CD4-positive, alpha-beta T cell treated with Interleukin-10 for 1 hour (primary cell): ENCODE data around the gene RAB34.
A peak's percentile ranks its signal among the peaks of the same experiment; 100 is the strongest.
"Not testable (repeated sequence)": the region's sequence is repeated elsewhere in the genome, so short reads cannot be mapped to it uniquely, and the experiment has no call there.

ENCODE experiments used
- DNase-seq: peaks from one replicate; pipeline ENCODE4 v3.0.0-alpha.2; 2020

RAB34 gene

GRCh38 chr17:28726627-28727491 is 9.2 kb upstream of the RAB34 start:
- DNase-seq, result peak; percentile 93

- DNase-seq, result peak; percentile 72
These were observed 8.6 kb upstream of the RAB34 start, which contains the start of gene TLCD1 for GRCh38 chr17:28726226-28726626. TLCD1 (minus strand) TSS chr17:28726233; CDS start chr17:28726097, 136 bp downstream.

DNA sequence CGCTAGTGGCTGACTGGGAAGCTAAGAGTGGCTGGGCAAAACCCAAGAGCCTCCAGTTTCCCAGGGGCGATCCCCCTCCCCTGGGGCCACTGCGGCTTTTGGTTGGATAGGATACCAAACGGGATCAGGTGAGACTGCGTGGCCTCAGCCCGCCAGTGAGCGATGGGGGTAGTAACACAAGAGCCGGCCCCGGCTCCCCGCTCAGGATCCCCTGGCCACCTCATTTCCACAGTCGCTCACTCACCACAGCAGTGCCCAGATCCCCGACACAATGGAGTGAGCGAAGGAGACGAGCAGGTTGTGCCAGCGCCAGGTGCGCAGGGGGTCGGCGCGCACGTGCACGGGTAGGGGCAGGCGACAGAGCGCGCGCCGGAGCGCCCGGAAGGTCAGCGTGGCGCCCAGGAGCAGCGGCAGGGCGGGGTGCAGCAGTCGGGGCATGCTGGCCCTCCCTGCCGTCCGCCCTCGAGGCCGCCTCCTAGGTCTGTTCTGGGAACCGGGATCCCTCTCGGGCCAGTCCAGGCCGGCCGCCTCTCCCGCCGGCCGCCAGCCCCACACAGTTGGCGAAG is 8.1 kb upstream of the RAB34 start:
- no peak for DNase-seq

DNA sequence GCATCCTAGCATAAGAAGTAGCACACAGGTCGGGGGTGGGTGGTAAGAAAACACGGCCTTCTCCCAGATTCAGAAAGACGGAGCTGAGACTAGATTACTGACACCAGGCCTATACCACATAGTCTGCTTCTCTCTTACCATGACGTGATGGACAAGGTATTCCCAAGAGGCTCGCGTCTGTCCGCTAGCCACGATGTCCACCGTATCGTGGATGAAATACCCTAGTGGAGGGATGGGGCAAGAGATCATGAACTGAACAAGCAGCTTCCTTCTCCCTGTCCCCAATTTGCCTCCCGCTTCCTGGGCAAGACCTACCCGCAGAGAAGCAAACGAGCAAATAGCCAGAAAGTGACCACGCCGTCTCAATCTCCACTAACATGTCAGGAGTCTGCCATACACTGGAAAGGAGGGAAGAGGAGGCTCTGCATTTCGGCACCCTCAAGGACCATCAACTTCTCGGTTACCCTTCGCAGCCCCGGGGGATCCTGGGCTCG is 7.5 kb upstream of the RAB34 start:
- no peak for DNase-seq

GRCh38 chr17:28724500-28725165 is 7.0 kb upstream of the RAB34 start:
- no peak for DNase-seq

GRCh38 chr17:28723836-28724499 is 6.3 kb upstream of the RAB34 start:
- DNase-seq, result not testable (repeated sequence)

DNA sequence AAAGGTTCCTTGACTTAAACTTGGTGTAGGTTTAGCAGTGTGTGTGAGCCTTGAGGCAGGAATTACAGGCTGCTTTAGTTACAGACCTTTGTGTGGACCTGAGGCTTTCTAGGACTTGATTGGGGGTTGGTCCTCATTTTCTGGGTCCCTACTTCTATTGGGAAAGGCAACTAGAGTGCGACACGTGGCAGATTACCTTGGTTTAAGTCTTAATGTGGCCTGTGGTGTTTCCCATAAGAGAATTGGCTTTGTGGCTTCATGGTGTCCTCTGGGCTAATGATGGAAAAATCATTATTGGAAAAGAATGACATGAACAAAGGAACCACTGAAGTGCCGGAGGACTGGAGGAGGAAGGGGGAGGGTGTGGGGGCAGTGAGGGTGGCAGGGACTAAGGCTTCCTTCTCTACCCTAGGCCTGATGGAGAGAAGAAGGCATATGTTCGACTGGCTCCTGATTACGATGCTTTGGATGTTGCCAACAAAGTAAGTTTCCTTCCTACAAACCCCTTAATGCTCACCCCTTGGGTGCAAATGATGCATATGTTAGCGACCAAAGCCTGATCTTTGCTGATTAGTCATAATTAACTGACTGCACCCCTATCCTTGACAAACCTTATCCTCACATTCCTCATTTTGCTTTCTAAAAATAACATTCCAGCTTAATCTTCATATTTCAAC is 5.6 kb upstream of the RAB34 start:
- no peak for DNase-seq

- no peak for DNase-seq
These were observed 4.9 kb upstream of the RAB34 start for GRCh38 chr17:28722417-28723158.

DNA sequence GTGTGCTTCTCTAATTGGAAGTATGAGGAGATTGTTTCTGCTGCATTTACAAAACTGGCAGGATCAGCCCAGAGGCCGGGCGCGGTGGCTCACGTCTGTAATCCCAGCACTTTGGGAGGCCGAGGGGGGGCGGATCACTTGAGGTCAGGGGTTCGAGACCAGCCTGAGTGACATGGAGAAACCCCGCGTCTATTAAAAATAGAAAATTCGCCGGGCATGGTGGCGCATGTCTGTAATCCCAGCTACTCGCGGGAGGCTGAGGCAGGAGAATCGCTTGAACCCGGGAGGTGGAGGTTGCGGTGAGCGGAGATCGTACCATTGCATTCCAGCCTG is 3.3 kb upstream of the RAB34 start:
- DNase-seq, result not testable (repeated sequence)

DNA sequence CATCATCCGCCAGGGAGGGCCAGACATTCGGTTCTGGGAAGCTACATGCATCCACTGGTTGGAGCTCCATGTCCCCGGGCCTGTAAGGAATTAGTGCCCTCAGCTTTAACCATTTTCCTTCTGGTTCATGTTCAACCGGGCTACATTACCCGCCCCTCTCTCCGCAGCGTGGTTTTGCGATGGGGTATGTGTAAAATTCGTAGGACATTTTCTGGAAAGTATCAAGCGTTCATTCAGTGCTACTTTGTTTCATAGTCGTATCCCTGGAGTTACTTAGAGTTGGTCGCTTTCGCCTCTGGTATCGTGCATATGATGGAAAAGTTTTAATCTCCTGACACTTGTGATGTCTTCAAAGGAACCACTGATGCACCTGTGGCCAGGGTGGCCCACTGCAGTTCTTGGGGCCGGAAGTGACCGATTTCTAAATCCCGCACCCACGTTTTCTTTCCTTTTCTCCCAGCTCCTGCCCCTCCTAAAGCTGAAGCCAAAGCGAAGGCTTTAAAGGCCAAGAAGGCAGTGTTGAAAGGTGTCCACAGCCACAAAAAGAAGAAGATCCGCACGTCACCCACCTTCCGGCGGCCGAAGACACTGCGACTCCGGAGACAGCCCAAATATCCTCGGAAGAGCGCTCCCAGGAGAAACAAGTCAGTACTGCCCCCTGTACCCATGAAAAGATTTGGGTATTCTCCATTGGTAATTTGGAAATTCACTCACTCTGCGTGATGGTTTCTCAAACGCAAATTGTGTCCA is 2.8 kb upstream of the RAB34 start:
- peak; percentile 46 for DNase-seq

DNA sequence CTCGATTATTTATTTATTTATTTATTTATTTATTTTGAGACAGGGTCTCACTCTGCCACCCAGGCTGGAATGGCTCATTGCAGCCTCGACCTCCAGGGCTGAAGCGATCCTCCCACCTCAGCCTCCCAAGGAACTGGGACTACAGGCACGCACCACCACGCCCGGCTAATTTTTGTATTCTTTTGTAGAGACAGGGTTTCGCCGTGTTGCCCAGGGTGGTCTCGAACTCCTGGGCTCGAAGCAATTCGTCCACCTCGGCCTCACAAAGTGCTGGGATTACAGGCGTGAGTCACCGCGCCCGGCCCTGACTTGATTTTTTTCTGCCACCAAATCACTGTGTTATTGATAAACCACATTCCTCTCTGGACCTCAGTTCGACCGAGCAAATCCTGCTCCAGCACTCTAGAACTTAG is 1.4 kb upstream of the RAB34 start:
- DNase-seq, result no peak

GRCh38 chr17:28718333-28719020 is 809 bp upstream of the RAB34 start:
- DNase-seq, result no peak

GRCh38 chr17:28716740-28717577 is 709 bp downstream of the RAB34 start:
- no peak for DNase-seq

DNA sequence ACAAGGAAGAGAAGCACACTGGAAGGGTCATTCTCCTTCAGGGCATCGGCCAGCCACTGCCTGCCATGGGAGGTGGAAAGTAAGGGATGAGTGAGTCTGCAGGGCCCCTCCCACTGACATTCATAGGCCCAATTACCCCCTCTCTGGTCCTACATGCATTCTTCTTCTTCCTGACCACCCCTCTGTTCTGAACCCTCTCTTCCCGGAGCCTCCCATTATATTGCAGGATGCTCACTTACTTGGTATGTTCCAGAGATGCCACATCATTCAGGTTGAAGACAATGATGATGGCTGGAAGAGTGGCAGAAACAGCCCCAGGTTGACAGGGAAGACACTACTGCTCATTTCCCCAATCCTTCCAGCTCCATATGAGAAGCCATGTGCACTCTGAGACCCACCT is 2.5 kb downstream of the RAB34 start:
- no peak for DNase-seq

DNA sequence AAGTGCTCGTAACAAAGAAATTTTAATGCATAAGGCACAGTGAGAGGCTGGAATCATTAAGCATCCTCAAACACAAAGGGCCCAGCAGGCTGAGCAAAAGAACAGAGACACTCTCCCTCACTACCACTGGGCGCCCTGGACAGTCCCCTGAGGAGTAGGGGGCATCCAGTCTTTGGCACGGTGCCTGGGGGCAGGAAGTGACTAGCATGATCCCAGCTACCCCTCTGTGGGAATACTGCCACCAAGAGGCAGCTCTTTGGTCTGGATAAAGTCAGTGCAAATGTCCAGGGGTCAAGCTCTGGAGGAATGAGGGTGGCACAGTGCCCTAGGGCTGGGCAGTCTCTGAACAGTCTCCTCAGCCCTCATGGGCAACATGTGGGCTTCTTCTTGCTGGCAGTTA is 3.4 kb downstream of the RAB34 start:
- DNase-seq, result no peak

DNA sequence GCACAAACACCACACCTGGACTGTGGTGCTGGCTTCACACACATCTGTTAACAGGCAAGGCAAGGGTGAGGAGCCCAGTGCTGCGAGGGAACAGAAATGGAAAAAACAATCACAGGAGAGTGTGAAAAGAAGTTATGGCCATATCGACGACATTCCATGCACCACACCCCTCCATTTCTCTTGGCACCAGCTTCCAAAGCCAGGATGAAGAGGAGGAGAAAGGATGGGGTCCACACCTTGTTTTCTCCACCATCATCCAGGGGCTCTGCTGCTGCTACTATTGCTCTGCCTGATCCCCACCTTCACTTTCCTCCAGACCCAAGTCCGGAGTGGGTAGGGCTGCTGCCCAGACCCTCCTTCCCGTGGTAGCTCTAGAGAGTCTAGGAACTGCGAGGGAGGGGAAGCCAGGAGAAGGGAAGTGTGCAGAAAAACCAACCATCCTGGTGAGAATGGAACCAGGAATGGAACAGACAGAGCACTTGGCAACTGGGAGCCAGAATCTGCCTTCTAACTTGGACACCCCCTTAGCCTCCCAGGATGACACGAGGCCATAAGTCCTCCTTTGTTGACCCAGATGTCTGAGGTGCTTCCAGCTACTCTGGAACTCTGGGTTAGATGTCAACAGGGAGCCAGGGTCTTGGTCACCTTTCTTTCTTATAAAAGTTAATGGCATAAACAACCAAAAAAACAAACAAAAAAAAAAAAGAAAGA is 4.8 kb downstream of the RAB34 start:
- DNase-seq, result no peak

- peak; percentile 79 for DNase-seq
These were observed 5.5 kb downstream of the RAB34 start for GRCh38 chr17:28712032-28712704.

DNA sequence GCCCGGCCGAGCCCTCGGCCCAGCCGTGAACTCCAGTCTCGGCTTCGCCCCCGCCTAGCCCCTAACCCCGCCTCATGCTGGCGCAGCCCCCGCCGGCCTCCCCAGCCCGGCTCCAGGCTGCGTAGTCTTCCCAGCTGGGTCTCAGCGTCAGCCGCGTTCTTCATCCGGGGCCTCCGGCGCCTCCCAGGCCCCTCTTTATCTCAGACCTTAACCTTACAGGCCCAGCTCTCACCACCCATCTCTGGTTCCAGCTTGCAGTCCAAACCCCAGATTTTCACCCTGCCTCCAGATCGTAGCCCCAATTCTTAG is 6.0 kb downstream of the RAB34 start, which contains the start of gene PROCA1:
TSS of gene PROCA1 (minus strand) at position 166 of the 309 bp plus-strand sequence. CDS start 228 bp downstream, outside the sequence.
- peak; percentile 46 for DNase-seq
